Stimulated activated naive CD4-positive, alpha-beta T cell treated with Interleukin-2 at 50 U/mL for 16 hours (primary cell): ENCODE data around the gene NME2.
"Not testable (repeated sequence)": the region's sequence is repeated elsewhere in the genome, so short reads cannot be mapped to it uniquely, and the experiment has no call there.

Experiments
- DNase-seq: peaks from one replicate; lab custom pipeline; 2025; lab: John Stamatoyannopoulos, UW

The NME2 gene

DNA sequence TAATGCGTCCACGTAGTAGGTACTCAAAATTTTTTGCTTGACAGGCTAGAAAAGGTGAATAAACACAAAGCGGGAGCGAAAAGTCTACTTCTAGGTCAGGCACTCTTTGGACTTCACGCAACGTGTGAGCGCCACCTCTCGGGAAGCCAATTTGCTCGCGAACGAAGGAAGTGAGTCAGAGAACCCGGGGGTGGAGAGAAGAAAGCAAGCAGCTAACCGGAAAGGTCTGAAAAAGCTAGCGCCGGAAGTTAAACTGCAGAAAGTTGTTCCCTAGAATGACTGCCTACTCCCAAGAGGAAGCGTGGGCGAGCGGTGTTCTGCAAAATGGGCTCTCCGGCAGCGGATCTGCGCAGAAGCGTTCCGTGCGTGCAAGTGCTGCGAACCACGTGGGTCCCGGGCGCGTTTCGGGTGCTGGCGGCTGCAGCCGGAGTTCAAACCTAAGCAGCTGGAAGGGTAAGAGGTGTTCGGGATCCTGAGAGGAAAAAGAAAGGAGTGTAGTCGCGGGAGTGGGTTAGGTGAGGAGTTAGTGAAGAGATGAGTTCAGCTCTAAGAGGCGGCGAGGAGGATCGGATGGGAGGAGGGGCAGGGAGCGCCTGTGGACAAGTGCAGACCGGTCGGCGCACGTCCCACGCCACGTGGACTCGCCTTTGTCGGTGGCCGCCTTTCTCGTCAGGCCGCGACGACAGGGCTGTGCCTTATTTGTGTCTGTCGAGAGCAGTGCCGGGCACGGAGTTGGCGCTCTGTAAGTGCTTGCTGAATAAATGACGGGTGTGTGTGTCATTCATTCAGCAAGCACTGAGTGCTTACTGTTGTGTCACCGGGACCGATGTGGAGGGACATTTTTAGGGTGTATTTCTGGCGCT, 12.8 kb upstream of the NME2 start, which contains the start of gene NME1:
NME1 (plus strand) TSS at position 350 of the 863 bp plus-strand sequence. CDS start 2,096 bp downstream, outside the sequence.
- peak; percentile 95 for DNase-seq

DNA sequence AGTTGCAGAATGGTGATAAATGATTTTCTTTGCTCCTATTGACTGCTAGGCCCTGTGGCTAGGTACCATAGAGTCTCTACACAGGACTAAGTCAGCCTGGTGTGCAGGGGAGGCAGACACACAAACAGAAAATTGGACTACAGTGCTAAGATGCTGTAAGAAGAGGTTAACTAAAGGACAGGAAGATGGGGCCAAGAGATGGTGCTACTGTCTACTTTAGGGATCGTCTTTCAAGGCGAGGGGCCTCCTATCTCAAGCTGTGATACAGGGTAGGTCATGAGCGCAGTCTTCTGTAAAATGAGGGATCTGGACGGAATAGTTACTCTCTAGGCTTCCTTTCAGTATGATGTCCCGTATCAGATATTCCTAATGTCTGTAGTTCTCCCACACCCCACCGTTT, 12.0 kb upstream of the NME2 start:
- DNase-seq = no peak

DNA sequence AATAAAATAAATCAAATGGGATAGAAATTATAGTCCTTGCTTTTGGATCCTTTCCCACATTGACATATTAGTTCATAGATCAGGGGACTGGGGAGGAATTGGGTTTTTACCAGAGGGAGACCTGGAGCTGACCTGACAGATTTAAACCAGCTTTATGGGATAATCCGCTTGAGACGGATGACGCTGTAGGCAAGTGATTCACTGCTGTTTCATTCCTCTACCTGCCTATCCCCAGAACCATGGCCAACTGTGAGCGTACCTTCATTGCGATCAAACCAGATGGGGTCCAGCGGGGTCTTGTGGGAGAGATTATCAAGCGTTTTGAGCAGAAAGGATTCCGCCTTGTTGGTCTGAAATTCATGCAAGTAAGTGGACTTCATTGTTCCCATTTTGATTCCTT, 10.8 kb upstream of the NME2 start:
- no peak for DNase-seq

DNA sequence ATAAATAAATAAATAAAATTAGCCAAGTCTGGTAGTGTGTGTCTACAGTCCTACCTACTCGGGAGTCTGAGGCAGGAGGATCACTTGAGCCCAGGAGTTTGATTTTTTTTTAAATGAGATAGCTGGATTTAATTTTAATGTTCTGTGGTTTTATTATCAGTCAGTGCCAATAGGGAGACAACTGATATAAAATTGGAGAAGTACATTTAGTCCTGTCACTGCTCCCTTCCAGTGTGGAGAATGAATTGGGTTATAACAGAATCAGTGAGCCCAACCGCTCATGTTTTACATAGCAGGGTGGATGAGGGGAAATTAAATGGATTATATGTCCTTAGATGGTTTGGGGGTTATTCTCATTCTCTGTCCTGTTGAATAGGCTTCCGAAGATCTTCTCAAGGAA, 6.6 kb upstream of the NME2 start:
- no peak for DNase-seq

DNA sequence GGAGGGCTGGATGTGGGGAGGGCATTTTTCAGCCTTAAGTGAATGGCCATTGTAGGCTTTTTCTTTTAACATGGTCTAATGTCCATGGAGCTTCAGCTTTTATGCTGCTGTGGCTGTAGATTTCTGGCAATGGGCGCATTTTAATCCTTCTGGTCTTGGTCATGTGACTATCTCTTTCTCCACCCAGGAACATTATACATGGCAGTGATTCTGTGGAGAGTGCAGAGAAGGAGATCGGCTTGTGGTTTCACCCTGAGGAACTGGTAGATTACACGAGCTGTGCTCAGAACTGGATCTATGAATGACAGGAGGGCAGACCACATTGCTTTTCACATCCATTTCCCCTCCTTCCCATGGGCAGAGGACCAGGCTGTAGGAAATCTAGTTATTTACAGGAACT, 4.7 kb upstream of the NME2 start:
- DNase-seq = no peak

DNA sequence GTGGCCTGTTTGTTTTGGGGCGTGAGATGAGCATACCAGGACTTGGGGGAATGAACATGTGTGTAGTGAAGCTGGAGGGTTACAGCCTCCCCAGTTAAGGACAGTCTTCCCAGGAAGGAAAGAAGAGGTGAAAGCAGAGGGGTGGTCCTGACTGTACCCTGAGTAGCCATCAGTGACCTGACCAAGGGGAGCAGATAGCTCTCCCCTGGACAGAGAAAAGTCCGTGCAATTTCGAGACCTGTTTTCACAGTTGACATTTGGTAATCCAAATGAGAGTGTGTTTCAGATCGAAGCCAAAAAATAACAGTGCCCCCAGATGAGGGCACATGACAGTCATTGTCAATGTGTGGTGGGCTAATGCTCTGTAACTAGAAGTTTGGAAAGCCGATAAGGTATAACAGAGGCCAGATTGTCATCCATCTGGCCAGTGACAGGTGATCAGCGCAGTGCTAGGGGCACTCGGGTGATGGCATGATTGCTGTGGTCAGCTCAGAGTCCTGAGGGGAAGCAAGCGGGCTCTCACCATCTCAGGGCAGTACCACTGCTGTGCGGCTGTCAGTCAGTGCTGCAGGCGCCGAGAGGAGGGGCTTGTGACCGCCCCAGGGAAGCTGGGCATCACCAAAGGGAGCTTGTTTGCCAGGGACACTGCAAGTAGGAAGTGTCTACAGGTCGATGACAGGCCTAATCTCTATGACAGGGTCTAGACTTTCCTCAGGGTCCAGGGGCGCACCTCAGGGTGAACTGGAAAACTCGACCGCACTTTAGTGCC, 1.1 kb upstream of the NME2 start:
- DNase-seq = no peak

DNA sequence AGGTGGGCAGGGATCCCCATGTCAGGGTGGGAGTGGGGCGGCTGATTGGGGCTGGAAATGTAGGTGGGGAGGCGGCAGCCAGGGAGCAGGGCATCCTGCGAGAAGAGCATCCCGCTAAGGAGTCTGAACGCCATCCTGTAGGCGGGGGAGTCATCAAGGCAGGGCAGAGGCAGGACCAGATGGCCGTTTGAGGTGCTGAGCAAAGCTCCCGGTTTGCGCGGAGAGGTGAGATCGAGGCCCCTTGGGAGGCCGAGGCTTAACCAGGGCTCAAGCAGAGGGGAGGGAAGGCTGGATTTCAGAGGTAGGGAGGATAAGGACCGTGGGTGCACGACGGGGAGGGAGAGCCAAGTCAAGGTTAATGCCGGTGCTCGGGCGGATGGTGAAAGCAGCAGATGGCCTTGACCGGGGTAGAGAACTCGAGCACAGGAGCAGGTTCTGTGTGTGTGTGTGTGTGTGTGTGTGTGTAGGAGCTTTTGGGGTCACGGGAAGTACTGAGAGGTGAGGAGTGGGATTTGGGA, 472 bp upstream of the NME2 start:
- no peak for DNase-seq

DNA sequence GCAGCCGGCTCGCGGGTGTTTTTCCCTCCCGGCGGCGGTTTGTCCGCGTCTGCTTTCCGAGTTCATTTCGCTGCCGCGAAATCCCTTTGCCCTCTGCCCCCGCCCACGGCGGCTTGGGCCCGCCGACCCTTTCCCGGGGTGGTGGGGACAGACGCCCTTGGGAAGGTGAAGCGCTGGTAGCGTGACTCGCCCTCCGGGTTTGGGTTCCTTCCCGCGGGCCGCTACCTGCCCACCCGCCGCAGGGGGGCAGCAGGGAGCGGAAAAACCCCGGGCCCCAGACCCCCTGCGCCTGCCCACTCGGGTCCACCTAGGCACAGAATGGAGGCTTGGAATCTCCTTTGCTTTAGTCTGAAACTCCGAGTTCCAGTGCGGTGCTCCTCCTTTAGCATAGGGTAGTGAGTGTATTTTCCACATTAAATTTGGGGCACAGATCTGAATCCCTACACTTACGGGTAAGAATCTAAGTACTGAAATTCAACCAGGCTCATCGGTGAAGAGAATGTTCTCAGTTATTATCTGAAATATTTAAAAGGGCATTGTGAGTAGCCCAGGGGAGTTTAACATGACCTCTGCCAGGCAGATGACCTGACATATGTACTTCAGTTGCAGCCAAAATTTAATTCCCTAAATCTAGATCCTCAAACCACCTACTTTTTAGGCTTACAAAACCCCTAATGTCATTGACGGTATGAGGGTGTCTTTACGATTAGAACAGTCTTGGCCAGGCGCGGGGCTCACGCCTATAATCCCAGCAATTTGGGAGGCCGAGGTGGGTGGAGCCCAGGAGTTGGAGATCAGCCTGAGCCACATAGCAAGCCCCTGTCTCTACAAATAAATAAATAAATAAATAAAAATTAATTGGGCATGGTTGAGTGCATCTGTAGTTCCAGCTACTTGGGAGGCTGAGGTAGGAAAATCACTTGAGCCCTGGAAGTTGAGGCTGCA, 1.0 kb downstream of the NME2 start:
- peak; percentile 61 for DNase-seq

DNA sequence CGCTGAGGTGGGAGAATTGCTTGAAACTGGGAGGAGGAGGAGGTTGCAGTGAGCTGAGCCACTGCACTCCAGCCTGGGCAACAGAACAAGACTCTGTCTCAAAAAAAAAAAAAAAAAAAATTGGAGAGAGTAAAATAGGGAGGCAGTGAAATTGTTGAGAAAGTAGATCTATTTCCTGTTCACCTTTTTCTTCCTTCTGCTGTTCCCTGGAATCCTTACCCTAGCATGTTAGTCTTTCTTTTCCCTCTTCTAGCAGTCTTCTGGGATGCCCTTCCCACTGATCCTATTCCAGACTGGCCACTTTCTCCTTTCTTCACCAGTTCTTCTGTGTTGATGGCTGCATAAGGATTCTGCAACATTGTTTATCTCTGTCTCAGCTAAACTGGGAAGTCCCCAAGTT, 3.1 kb downstream of the NME2 start:
- DNase-seq = no peak

DNA sequence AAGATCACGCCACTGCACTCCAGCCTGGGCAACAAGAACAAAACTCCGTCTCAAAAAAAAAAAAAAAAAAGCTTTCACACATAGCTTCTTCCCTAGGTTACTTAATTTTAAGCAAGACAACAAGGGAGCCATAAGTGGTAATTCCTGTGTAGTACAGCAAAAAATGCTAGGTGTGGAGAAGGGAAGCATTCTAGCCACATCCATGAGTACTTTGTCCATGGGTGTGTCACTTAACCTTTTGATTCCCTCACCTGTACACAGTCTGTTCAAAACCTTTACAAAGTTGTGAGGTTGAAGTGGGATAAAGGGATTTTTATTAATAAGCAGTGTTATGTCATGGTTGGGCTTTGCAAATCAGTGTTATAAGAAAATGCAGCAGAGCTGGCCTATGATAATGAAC, 4.5 kb downstream of the NME2 start:
- no peak for DNase-seq

DNA sequence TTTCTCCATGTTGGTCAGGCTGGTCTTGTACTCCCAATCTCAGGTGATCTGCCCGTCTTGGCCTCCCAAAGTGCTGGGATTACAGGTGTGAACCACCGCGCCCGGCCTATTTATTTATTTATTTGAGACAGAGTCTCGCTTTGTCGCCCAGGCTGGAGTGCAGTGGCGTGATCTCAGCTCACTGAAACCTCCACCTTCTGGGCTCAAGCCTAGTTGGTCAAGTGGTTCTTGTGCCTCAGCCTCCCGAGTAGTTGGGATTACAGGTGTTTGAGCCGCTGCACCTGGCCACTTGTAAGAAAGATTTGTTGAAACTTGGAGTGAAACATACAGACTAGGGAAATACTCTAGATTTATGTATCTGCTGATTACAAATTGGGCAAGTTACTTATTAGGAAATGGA, 5.8 kb downstream of the NME2 start:
- not testable (repeated sequence) for DNase-seq

DNA sequence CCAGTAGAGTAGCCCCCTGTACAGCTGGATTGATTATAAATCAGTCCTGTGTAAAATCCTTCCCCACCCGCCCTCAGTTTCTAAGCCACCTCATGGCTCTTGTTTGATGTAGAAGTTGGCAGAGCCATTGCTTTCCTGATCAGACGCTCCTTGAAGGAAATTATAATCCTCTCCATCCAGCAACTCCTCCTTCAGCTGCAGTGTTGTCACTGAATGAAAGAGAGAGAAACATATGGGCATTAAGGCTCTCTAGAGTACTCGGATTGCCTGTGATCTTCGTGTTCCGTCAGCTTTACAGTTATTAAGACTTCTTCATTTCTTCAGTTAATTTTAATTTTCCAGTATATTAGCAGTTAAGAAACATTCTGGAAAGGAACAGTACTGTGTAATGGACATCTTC, 14.3 kb downstream of the NME2 start:
- no peak for DNase-seq

DNA sequence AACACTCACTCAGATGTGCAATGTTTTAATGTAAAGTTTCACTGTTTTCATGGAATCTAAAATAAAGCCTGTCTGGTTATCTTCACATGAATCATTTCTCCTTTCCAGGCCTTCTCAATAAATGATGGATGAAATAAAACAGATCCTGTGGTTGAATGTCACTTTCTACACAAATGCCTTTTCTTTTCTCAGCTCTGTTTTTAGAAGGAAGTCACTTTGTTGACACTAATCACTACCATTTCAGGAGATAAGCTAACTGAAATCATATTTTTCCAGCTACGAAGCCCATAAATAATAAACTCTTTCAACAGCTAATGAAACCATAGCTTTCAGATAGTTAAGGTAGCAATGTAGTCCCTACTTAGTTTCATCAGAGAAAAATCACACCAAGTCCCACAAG, 17.9 kb downstream of the NME2 start:
- no peak for DNase-seq

DNA sequence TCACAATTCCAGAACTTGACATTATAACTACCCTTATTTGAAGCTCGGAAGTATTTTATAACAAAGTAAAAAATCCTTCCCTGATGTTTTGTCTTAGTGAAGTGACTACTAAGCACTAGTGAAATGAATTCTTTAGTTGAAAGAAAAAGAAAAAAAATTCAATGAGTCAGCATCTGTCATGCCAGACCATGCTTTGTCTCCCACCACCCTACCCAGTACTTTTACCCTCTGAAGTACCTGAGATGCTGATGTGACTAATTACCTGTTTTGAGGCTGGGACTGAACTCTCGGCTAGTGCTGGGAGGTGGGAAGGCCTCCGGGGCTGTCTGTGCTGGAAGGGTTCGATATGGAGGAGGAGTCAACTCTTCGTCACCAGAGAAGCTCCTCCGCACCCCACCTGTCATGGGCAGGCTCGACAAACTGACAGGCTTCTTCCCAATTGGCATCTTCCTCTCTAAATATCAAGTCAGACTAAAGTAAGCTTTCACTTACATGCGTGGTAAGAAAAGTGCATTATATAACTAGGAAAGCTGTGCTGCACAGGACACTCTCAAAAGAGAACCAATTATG, 19.6 kb downstream of the NME2 start:
- no peak for DNase-seq

DNA sequence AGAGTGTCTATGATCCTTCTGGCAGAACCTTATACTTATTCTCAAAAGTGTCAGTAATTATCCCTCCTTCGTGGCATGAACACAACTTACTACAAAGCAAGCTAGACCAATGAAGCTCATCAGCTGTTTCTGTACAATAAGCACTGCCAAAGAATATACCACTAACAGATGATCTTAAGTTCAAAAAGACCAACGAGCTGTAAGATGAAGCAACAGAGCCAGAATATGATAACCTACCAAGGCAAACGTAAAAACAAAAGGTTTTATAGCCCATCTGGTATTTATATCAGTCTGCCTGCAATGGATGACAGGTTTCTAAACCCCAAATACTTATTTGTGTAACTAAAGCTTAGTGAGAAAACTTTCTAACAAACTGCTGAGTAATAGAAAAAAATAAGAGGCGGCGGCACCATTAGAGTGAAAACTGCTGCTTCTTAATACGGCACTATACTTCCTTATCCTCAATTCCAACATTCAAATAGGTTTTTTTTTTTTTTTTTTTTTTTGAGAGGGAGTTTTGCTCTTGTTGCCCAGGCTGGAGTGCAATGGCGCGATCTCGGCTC, 22.1 kb downstream of the NME2 start:
- DNase-seq = no peak

DNA sequence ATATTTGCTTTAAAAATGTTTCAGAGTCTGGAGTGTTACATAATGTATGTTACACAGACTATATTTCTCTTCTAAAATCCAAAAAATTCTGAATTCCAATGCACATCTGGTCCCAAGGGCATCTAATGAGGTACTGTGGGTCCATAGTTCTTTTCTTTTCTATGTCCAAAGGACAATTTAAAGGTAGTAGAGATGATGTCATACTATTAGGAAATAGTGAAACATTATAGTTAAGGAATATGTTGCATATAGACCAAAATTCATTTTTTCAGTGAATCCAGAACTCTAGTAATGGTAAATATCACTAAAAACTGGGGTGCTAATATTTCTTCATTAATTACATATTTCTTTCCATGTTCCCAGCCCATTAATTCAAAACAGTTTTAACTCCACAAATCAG, 23.0 kb downstream of the NME2 start:
- DNase-seq = no peak

DNA sequence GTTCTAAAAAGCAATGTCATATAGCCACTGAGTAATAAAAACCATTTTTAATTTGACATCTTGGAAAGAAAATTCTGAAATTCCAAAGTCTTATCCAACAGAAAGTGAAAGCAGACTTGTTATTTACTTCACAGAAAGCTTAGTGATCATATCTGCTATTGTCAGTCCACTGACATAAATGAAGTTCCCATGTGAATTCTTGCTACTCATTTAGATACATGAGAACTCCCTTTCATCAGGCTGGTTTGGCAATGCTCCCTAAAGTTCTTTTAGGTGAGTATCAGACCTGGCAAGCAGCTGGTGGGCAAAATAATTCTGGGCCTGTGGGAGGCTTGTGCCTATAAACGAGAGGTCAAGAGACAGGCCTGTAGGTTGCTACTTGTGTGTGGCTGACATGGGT, 23.4 kb downstream of the NME2 start:
- DNase-seq = no peak

DNA sequence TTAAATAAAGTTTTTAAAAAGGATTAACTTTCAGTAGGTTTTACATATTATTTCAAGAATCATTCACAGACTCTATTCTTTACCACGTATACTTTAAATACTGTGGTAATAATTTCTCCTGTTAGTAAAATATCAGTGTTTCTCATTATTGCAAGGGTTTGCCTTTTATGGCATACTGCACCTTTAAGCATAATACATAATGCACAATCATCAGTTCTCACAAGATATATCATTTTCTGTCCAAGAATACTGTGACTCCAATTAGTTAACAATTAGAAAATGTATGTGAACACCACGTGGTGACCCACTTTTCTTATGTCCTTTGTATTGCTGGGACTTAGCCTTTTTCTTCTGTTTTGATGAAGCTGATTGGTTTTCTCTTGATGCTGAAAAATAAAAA, 25.7 kb downstream of the NME2 start:
- no peak for DNase-seq

DNA sequence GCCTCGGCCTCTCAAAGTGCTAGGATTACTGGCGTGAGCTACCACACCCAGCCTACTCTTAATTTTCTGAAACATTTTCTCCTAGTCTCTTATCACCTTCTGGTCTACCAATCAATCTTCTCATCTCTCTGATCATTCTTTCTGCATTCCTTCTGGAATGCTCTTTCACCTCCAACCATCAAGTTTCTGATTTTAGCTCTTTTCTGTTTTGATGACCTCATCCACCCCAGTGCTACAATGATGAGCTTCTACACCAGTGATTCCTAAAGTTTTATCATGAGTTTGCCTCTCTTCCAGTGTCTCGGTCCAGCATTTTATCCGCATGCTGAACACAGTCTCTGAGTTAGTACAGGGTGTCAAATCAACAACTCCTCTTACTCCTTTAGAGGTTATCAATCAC, 31.5 kb downstream of the NME2 start:
- no peak for DNase-seq

DNA sequence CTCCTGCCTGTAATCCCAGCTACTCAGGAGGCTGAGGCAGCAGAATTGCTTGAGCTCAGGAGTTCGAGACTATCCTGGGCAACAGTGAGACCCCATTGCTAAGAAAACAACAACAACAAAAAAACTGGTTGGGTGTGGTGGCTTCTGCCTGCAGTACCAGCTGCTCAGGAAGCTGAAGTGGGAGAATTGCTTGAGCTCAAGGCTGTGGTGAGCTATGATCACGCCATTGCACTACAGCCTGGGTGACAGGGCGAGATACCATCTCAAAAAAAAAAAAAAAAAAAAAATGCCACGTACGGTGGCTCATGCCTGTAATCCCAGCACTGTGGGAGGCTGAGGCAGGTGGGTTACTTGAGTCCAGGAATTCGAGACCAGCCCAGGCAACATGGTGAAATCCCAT, 34.1 kb downstream of the NME2 start:
- no peak for DNase-seq

DNA sequence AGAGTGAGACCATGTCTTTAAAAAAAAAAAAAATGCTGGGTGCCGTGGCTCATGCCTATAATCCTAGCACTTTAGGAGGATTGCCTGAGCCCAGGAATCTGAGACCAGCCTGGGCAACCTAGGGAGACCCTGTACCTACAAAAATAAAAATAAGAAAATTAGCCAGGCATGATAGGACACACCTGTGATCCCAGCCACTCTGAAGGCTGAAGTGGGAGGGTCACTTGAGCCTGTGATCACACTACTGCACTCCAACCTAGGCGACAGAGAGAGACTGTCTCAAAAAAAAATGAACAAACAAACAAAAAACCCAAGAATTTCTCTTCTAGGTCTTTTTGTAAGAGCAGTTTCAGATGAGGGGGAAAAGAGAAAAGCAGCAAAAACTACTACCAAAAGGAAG, 34.6 kb downstream of the NME2 start:
- no peak for DNase-seq
